OCI-LY7 (cell line): ENCODE data around the gene FEN1. TPM values are rescaled to one million over a fixed set of nuclear protein-coding genes. Genes with fewer than 3 reads are reported as not detected.

ENCODE experiments used
- Bru-seq: library from RNA; stranded (reverse); fragments of 400-500 nt; gene quantifications from one replicate; lab custom pipeline; 2021; lab: Mats Ljungman, UMichigan
- BruChase-seq, 2 experiments: library from RNA; stranded (reverse); fragments of 400-500 nt; gene quantifications; one replicate each; lab custom pipeline; 2021; lab: Mats Ljungman, UMichigan
- BruUV-seq: library from RNA; stranded (reverse); fragments of 400-500 nt; replicated peaks from 2 replicates; lab custom pipeline; 2021; lab: Mats Ljungman, UMichigan
- CTCF ChIA-PET: fragments of 300-600 bp; sonication (Branson Sonifier 250); formaldehyde crosslinking; loops from one replicate; lab custom pipeline; 2022; ENCODE audit warnings: antibody characterized with exemption; ENCODE audit not compliant: unreplicated experiment; lab: Charles Lee
- POLR2A ChIA-PET: fragments of 300-600 bp; sonication (Branson Sonifier 250); formaldehyde crosslinking; loops from one replicate; lab custom pipeline; 2022; ENCODE audit warnings: antibody characterized with exemption; lab: Charles Lee
- DNase-seq: peaks from one replicate; pipeline ENCODE4 v3.0.0-alpha.2; 2015; ENCODE audit warnings: low spot score
- H2AFZ ChIP-seq: fragments of 200-600 bp; sonication (generic), shearing (Covaris generic); 2 replicates; pipeline ENCODE4 v1.6.1; 2014; ENCODE audit warnings: mild to moderate bottlenecking, antibody characterized with exemption, low read length, moderate library complexity
- H3K27ac ChIP-seq: fragments of 200-600 bp; sonication (generic); 2 replicates; pipeline ENCODE4 v1.5.1; 2014; ENCODE audit warnings: mixed run types, low read depth, mild to moderate bottlenecking, moderate library complexity, low read length, inconsistent platforms; ENCODE audit not compliant: poor library complexity, severe bottlenecking
- H3K36me3 ChIP-seq: fragments of 200-600 bp; sonication (generic); 2 replicates; pipeline ENCODE4 v1.6.1; 2014; ENCODE audit warnings: mild to moderate bottlenecking, antibody characterized with exemption, low read length, moderate library complexity, mixed read lengths; ENCODE audit not compliant: insufficient read depth
- H3K4me1 ChIP-seq: fragments of 200-600 bp; sonication (generic); 2 replicates; pipeline ENCODE4 v1.5.1; 2014; ENCODE audit warnings: mild to moderate bottlenecking, low read length; ENCODE audit not compliant: insufficient read depth, poor library complexity, severe bottlenecking
- H3K4me2 ChIP-seq: fragments of 200-600 bp; sonication (generic); 2 replicates; pipeline ENCODE4 v1.6.1; 2014; ENCODE audit warnings: mild to moderate bottlenecking, low read length
- H3K4me3 ChIP-seq: fragments of 200-600 bp; sonication (generic); 2 replicates; pipeline ENCODE4 v1.5.1; 2014; ENCODE audit warnings: mild to moderate bottlenecking, low read depth, low read length; ENCODE audit not compliant: poor library complexity, severe bottlenecking
- H3K79me2 ChIP-seq: fragments of 200-600 bp; sonication (generic); 2 replicates; pipeline ENCODE4 v1.6.1; 2016; ENCODE audit warnings: low read depth, mild to moderate bottlenecking, low read length, moderate library complexity, mixed read lengths; ENCODE audit not compliant: insufficient read depth
- H3K9me2 ChIP-seq: fragments of 200-600 bp; sonication (generic); 2 replicates; pipeline ENCODE4 v1.6.1; 2016; ENCODE audit warnings: mild to moderate bottlenecking, low read length, mixed read lengths; ENCODE audit not compliant: insufficient read depth
- H3K9me3 ChIP-seq: fragments of 200-600 bp; sonication (generic); 2 replicates; pipeline ENCODE4 v1.6.1; 2014; ENCODE audit warnings: mild to moderate bottlenecking, mixed run types, low read length, mixed read lengths
- H4K20me1 ChIP-seq: fragments of 200-600 bp; sonication (generic); 2 replicates; pipeline ENCODE4 v1.6.1; 2014; ENCODE audit warnings: mild to moderate bottlenecking, antibody characterized with exemption, low read length, moderate library complexity, mixed read lengths; ENCODE audit not compliant: insufficient read depth
- CTCF ChIP-seq: fragments of 200-600 bp; sonication (generic); conservative IDR thresholded peaks from 2 replicates; pipeline ENCODE4 v1.5.1; 2014; ENCODE audit warnings: mild to moderate bottlenecking, antibody characterized with exemption, low read length, moderate library complexity, mixed read lengths
- EZH2phosphoT487 ChIP-seq: fragments of 200-600 bp; sonication (generic); IDR thresholded peaks from 2 replicates; pipeline ENCODE4 v1.6.1; 2018; ENCODE audit warnings: low read depth, borderline replicate concordance, mild to moderate bottlenecking, mixed run types, antibody characterized with exemption, low read length, moderate library complexity, mixed read lengths
- intact Hi-C: fragments of 100-400 bp; cut with micrococcal nuclease; formaldehyde crosslinking; loops from one replicate; pipeline ENCODE4 v1.10.0; 2022; ENCODE audit not compliant: unreplicated experiment
- long read RNA-seq: library from polyadenylated mRNA; stranded (forward); transcript quantifications from one replicate; pipeline ENCODE4 v2.0.0, GENCODE V29; 2022
- total RNA-seq, 2 experiments: library from RNA; depleted of rRNA in 1 of 2; stranded (reverse); fragments of >200 nt in 1 of 2; shearing (Covaris generic) in 1 of 2; gene quantifications; 2 replicates each; pipeline ENCODE4 v1.2.3, GENCODE V29; 2014 to 2022

FEN1 gene
- 143 and 153 TPM in 2 replicates for total RNA-seq (2014; rRNA removed; shearing (Covaris generic))
- total RNA-seq (2022), result 102 and 123 TPM in 2 replicates
- Bru-seq, nascent RNA, result percentile 99 among the genes with signal in this experiment
- percentile 99 among the genes with signal in this experiment for BruChase-seq, experiment 1, labeled RNA remaining after a 6-hour chase
- BruChase-seq, experiment 2, labeled RNA remaining after a 2-hour chase, result percentile 100 among the genes with signal in this experiment
- long read RNA-seq, transcript FEN1-201 (2 exons, 2,296 nt), result major isoform, 373 of 420 reads
- long read RNA-seq, partial matches to known transcripts, result 0 of 420 reads
- long read RNA-seq, other reads (novel, unspliced or antisense), result 46 of 420 reads

GRCh38 chr11:61792310-61793082 lies at the start of gene FEN1, which contains the start of gene TMEM258:
TSS of gene FEN1 (plus strand) at chr11:61792911. CDS start at chr11:61795362, 2,451 bp downstream.
TSS of gene TMEM258 (minus strand) at chr11:61792599. CDS start at chr11:61792558, 41 bp downstream.
- intact Hi-C loops, result no loop called here
- peak; percentile 92 for DNase-seq
- CTCF ChIA-PET, result interaction anchor here (0.6 to 1.5 kb wide), 4 partner anchors 8 to 289 kb away, joined by 3 to 5 read pairs (median 4); no protein-coding TSS in a partner anchor

GRCh38 chr11:61743486-61744095 lies 49.1 kb upstream of the FEN1 start:
- POLR2A ChIA-PET, result no interaction called here
- no peak for TF ChIP-seq CTCF
- H3K9me2 ChIP-seq, result no peaks in the 10 kb centered on the region
- H3K4me3 ChIP-seq, result no peak overlapping the region
- no peaks in the 10 kb centered on the region for H4K20me1 ChIP-seq
- H3K4me2 ChIP-seq, result no peak overlapping the region
- no TSS peak for BruUV-seq
- H2AFZ ChIP-seq, result no peak overlapping the region
- H3K36me3 ChIP-seq, result no peaks in the 10 kb centered on the region
- no peaks in the 10 kb centered on the region for H3K4me1 ChIP-seq
- H3K9me3 ChIP-seq, result no peaks in the 10 kb centered on the region
- CTCF ChIA-PET, result no interaction called here
- no peak for DNase-seq
- no peaks in the 10 kb centered on the region for H3K79me2 ChIP-seq
- intact Hi-C loops, result no loop called here
- H3K27ac ChIP-seq, result no peak overlapping the region

More at GRCh38 chr11:61792310-61793082, at the start of gene FEN1, which contains the start of gene TMEM258:
- Histone ChIP-seq H4K20me1 (peaks cover 12% of the 10 kb centered on the region; the same call in 1 of the 2 replicates), H3K4me3 (peak within 1 kb of the TSS; percentile 97), H3K9me2 (no peaks in the 10 kb centered on the region), H3K36me3 (peaks cover 70% of the 10 kb centered on the region), H3K4me2 (peak within 1 kb of the TSS; percentile 84), H3K79me2 (peaks cover 62% of the 10 kb centered on the region), H3K27ac (peak within 1 kb of the TSS; percentile 70), H3K9me3 (no peaks in the 10 kb centered on the region), H3K4me1 (peaks cover 25% of the 10 kb centered on the region), H2AFZ (peak within 1 kb of the TSS; percentile 58)
- POLR2A ChIA-PET, result interaction anchor here (0.5 to 1.6 kb wide), 5 partner anchors 9 to 158 kb away, joined by 3 to 7 read pairs (median 4); no protein-coding TSS in a partner anchor
- BruUV-seq, result no TSS peak
- TF ChIP-seq CTCF (no peak), EZH2phosphoT487 (no peak)
